ENCODE data around the gene EML6. TPM values are rescaled to one million over a fixed set of nuclear protein-coding genes. Genes with fewer than 3 reads are reported as not detected.

The EML6 gene
- total RNA-seq, 2 donors from 2014 or later = 3.2 to 6.8 TPM

DNA sequence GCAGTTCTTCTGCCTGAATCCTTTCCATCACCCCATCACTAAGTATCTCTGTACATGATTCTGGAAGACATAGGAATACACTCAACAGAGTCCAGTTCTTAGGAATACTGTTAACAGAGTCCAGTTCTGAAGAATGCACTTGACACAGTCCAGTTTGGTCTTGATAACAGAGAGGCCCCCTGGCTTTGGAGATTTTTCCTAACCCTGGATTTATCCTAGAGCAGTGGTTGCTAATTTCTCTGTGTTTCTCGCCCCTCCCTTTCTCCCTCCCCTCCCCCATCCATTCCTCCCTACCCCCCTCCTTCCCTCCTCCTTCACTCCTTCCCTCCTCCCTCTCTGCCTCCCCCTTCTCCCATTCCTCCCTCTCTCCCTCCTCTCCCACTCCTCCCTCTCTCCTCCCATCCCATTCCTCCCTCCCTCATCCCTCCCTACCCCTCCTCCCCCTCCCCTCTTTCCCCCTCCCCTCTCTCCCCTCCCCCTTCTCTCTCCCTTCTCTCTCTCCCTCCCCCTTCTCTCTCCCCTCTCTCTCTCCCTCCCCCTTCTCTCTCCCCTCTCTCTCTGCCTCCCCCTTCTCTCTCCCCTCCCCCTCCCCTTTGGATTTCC lies 221.4 kb downstream of the EML6 start:
- intact Hi-C loops (cut with DNase I, micrococcal nuclease) = no loop called here
- ATAC-seq = no peak
- no peak for DNase-seq

DNA sequence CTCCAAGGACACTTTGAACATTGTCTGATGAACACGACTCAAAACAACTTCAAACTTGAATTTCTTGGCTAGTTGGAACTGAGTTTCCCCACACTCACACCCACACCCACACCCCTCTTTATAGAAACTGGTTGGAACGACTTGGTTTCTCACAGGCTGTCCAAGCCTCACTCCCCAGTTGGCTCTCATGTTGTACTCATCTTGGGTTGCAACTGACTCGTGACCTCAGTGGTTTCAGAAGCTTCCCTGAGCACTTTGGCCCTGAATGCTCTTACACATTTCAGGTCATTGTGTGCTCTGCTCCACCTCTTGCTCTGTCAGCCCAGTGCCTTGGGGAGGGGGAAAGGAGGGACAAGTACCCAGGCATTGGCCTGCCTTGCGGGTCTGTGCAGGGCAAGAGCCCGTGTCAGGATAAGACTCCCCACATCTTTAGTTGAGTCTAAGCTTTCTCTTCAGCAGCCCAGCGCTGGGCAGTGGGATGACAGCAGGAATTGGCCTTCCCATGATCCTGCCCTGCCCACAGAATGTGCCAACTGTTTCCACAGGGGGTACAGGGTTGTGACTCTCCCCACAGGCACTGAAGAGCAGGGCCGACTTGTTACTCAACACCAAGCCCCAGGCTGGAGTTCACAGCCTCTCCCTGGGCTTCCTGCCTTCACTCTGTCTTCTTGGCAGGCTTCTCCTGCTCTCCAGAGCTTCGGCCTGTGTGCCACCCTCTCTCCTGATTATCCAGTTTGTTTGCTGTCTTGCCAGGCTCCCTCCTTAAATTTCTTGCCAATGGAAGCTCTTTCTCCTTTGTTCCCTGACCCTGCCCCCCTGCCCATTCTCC lies 222.1 kb downstream of the EML6 start:
- intact Hi-C loops (cut with DNase I, micrococcal nuclease) = no loop called here
- no peak for ATAC-seq
- DNase-seq = no peak

- ATAC-seq (no peak), DNase-seq (no peak)
- intact Hi-C loops (cut with DNase I, micrococcal nuclease) = no loop called here
Measured at GRCh38 chr2:54946220-54946805, 222.9 kb downstream of the EML6 start.

- intact Hi-C loops (cut with DNase I, micrococcal nuclease) = no loop called here
- no peak for ATAC-seq
- DNase-seq = no peak
Measured at GRCh38 chr2:54947136-54947535, 223.7 kb downstream of the EML6 start.

DNA sequence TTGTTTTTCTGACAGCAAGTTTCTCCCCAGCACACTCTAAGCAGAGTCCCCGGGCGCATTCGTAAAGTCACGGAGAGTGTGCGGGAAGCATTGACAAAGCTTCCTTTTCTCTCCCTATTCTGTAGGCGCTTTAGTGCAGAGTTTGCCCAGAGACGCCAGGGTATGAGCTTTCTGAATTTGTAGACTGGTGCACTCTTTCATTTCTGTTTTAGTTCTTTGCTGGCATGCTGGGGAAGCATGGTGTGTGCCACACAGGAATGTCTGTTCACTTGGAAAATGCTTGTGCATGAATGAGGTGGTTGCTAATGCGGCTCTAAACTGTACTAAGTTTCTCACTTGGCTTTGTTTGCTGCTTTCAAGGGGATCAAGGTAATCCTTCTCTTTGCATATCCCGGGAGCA lies 224.2 kb downstream of the EML6 start:
- DNase-seq (no peak), ATAC-seq (no peak)
- intact Hi-C loops (cut with DNase I, micrococcal nuclease) = no loop called here

DNA sequence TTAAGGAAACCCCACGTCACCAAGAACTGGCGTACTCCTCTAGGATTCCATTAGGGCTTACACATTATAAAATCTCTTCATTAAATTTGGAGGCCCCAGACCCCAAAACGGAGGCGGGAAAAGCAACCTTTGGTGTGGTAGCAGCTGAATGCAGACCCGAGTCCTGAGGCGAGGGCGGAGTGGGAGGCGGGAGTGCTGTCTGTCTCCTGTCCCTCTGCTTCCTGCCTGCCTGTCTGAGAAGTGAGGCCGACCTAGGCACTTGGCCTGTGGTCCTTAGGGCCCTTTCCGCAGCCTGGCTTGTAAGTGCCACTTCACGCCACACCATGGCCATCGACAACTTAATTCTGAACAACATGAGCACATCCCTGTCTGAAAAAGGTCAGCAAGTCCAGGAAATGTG lies 224.7 kb downstream of the EML6 start:
- intact Hi-C loops (cut with DNase I, micrococcal nuclease) = no loop called here
- ATAC-seq (no peak), DNase-seq (no peak)

GRCh38 chr2:54949431-54949830 lies 226.0 kb downstream of the EML6 start:
- no peak for ATAC-seq
- DNase-seq = no peak
- intact Hi-C loops (cut with DNase I, micrococcal nuclease) = no loop called here

DNA sequence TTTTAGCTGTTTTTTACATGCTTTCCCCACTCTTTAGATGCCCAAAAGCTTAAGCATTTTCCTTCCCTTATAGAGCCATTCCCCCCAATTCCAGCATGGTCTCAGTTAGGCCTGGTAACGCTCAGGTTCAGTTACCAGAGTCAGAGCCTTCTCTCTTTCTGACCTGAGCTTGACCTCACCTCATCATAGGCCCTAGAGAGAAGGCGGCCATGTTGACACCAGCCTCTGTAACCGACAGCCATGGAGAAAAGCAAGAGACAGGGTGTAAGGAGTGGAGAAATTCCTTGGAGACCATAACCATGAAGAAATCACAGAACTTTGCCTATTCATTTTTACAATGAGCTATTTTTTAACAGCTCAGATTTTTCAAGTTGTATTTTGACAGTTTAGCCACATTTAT lies 227.3 kb downstream of the EML6 start:
- no peak for ATAC-seq
- no peak for DNase-seq
- intact Hi-C loops (cut with DNase I, micrococcal nuclease) = no loop called here

- ATAC-seq (no peak), DNase-seq (no peak)
- intact Hi-C loops (cut with DNase I, micrococcal nuclease) = no loop called here
Measured at GRCh38 chr2:54952425-54952824, 229.0 kb downstream of the EML6 start.

- ATAC-seq (peak; percentile 70), DNase-seq (no peak)
- intact Hi-C loops (cut with DNase I, micrococcal nuclease) = no loop called here
Measured at GRCh38 chr2:54952978-54953456, 229.6 kb downstream of the EML6 start.

GRCh38 chr2:54954158-54954557 lies 230.7 kb downstream of the EML6 start:
- no peak for DNase-seq
- intact Hi-C loops (cut with DNase I, micrococcal nuclease) = no loop called here

GRCh38 chr2:54954705-54955357 lies 231.4 kb downstream of the EML6 start:
- DNase-seq (no peak), ATAC-seq (no peak)
- intact Hi-C loops (cut with DNase I, micrococcal nuclease) = no loop called here

More at GRCh38 chr2:54954158-54954557, 230.7 kb downstream of the EML6 start:
- ATAC-seq = no peak

DNA sequence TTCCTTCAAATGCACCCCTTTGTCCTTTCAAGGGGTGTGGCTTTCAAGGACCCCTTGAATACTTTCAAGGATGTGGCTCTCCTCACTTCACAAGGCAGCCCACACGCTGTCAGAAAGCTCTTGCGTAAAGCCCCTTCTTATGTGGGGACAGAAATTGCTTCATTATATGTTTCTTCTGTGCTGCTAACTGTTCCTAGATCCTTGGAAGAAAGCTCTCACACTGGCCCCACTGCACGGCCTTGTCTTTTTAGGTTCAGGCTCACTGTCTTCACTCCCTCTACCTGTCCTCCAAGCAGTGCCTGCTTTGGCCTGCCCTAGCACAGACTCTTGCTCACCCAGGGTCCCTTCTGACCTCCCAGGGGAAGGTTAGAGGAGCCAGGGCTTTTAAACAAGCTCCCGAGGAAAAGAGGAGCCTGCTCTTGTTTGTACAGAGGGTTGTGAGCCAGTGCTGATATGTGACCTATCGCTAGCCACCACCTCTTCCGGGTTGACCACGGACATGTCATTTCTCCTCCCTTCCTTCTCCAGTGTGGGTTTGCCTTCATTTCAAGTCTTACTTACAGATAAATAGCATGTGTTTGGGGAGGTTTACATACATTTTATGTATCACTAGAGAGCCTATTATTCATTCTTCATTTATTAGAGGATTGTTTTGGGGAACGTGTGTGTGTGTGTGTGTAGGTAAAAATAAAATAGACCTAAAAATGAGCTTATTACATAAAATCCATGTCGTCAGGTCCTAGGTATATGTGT lies 232.1 kb downstream of the EML6 start:
- ATAC-seq = peak; percentile 68
- intact Hi-C loops (cut with DNase I, micrococcal nuclease) = no loop called here
- no peak for DNase-seq

DNA sequence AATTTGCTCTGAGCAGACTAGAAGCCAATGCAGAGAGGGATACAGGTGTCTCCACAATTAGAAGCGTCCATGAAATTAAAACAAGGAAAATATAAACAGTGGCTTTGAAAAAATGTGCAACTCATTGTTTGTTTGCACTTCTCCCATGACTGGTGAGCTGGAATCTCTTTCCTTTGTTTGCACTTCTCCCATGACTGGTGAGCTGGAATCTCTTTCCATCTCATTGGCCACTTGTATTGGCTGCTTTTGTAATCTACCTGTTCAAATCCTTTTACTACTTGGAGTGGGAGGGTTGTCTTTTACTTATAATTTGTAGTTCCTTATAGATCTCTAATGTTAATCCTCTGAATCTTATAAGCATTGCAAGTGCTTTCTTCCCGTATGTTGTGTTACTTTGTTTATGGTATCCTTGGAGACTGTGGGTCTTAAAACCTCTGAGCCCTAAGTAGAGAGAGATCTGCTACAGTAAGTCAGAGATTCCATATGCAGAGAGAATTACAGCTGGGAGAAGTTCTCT lies 232.7 kb downstream of the EML6 start:
- ATAC-seq = peak; percentile 22
- DNase-seq = no peak
- intact Hi-C loops (cut with DNase I, micrococcal nuclease) = no loop called here

GRCh38 chr2:54957321-54957999 lies 234.0 kb downstream of the EML6 start:
- DNase-seq (no peak), ATAC-seq (no peak)

GRCh38 chr2:54958717-54959371 lies 235.4 kb downstream of the EML6 start:
- intact Hi-C loops (cut with DNase I, micrococcal nuclease) = no loop called here
- DNase-seq (no peak), ATAC-seq (no peak)

More at GRCh38 chr2:54957321-54957999, 234.0 kb downstream of the EML6 start:
- intact Hi-C loops (cut with DNase I, micrococcal nuclease) = no loop called here

DNA sequence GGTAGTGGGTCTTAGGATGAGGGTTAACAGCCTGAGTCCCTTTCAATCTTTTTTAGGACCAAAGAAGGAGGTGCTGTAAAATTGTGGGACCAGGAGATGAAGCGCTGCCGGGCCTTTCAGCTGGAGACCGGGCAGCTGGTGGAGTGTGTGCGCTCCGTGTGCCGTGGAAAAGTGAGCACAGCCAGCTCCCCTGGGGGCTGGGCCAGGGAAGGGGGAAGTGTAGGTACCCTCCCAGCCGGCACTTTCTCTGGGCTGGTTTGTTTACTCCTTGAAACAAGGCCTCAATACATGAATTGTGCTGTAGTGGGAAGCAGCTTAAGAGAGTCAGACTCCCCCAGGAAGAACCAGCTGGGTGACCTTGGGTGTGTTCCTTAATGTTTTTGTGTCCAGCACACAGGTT lies 236.7 kb downstream of the EML6 start:
- intact Hi-C loops (cut with DNase I, micrococcal nuclease) = no loop called here
- no peak for ATAC-seq
- no peak for DNase-seq

- DNase-seq (no peak), ATAC-seq (no peak)
- intact Hi-C loops (cut with DNase I, micrococcal nuclease) = no loop called here
Measured at GRCh38 chr2:54962511-54962910, 239.0 kb downstream of the EML6 start.
